Bronchial epithelial cell (primary cell): Measurements from ENCODE around the gene SGMS1. TPM values are rescaled to one million over a fixed set of nuclear protein-coding genes. Genes with fewer than 3 reads are reported as not detected.

Experiments
- DNase-seq: peaks from one replicate; pipeline ENCODE4 v3.0.0-alpha.2; 2010; ENCODE audit warnings: low read depth
- FAIRE-seq: peaks from 2 replicates; lab custom pipeline; 2011; peaks lifted over from hg19 to GRCh38; lab: Jason Lieb, UNC
- H3K27me3 ChIP-seq: 2 replicates; pipeline ENCODE4 v1.5.1; 2011; ENCODE audit warnings: low read length; ENCODE audit not compliant: control insufficient read depth, insufficient read depth
- H3K36me3 ChIP-seq: 2 replicates; pipeline ENCODE4 v1.5.1; 2011; ENCODE audit warnings: low read length; ENCODE audit not compliant: control insufficient read depth, insufficient read depth
- H3K4me3 ChIP-seq: 2 replicates; pipeline ENCODE4 v1.5.1; 2011; ENCODE audit warnings: mild to moderate bottlenecking, low read depth, low read length, control low read depth
- CTCF ChIP-seq: IDR thresholded peaks from 2 replicates; pipeline ENCODE4 v1.5.1; 2011; ENCODE audit warnings: mild to moderate bottlenecking, moderate library complexity, low read length, control low read depth, inconsistent platforms; ENCODE audit not compliant: insufficient read depth, severe bottlenecking
- total RNA-seq: library from RNA; depleted of rRNA; stranded (reverse); fragments of >200 nt; gene quantifications from 2 replicates; pipeline ENCODE4 v1.2.1, GENCODE V29; 2014

SGMS1 gene
- total RNA-seq, 1 donor from 2014 or later: 21.3 TPM

GRCh38 chr10:50600831-50601477 lies 22.8 kb downstream of the SGMS1 start:
- no peak for FAIRE-seq
- Histone ChIP-seq H3K27me3 (no peaks in the 10 kb centered on the region), H3K4me3 (no peak overlapping the region), H3K36me3 (no peaks in the 10 kb centered on the region)
- DNase-seq: no peak
- no peak for TF ChIP-seq CTCF

- no peaks in the 10 kb centered on the region for H3K36me3 ChIP-seq
- no peaks in the 10 kb centered on the region for H3K27me3 ChIP-seq
- DNase-seq (peak; percentile 59), FAIRE-seq (no peak)
- no peak for TF ChIP-seq CTCF
- H3K4me3 ChIP-seq: no peak overlapping the region
Observed at GRCh38 chr10:50600286-50600685, 23.5 kb downstream of the SGMS1 start.

- H3K27me3 ChIP-seq: no peaks in the 10 kb centered on the region
- no peak for FAIRE-seq
- TF ChIP-seq CTCF: no peak
- no peaks in the 10 kb centered on the region for H3K36me3 ChIP-seq
- no peak overlapping the region for H3K4me3 ChIP-seq
- DNase-seq: no peak
Observed at GRCh38 chr10:50596897-50597296, 26.9 kb downstream of the SGMS1 start.

- FAIRE-seq (no peak), DNase-seq (no peak)
- H3K4me3 ChIP-seq: no peak overlapping the region
- H3K27me3 ChIP-seq: no peaks in the 10 kb centered on the region
- no peak for TF ChIP-seq CTCF
- no peaks in the 10 kb centered on the region for H3K36me3 ChIP-seq
Observed at GRCh38 chr10:50596456-50596855, 27.3 kb downstream of the SGMS1 start.

- no peaks in the 10 kb centered on the region for H3K36me3 ChIP-seq
- FAIRE-seq: no peak
- no peak for DNase-seq
- no peak overlapping the region for H3K4me3 ChIP-seq
- no peak for TF ChIP-seq CTCF
- no peaks in the 10 kb centered on the region for H3K27me3 ChIP-seq
Observed at GRCh38 chr10:50595785-50596184, 28.0 kb downstream of the SGMS1 start.
